Effector CD8-positive, alpha-beta T cell (primary cell): ENCODE results near the gene ARHGEF4.

Source experiments
- DNase-seq: peaks from one replicate; lab custom pipeline; 2025; lab: John Stamatoyannopoulos, UW

The ARHGEF4 gene

DNA sequence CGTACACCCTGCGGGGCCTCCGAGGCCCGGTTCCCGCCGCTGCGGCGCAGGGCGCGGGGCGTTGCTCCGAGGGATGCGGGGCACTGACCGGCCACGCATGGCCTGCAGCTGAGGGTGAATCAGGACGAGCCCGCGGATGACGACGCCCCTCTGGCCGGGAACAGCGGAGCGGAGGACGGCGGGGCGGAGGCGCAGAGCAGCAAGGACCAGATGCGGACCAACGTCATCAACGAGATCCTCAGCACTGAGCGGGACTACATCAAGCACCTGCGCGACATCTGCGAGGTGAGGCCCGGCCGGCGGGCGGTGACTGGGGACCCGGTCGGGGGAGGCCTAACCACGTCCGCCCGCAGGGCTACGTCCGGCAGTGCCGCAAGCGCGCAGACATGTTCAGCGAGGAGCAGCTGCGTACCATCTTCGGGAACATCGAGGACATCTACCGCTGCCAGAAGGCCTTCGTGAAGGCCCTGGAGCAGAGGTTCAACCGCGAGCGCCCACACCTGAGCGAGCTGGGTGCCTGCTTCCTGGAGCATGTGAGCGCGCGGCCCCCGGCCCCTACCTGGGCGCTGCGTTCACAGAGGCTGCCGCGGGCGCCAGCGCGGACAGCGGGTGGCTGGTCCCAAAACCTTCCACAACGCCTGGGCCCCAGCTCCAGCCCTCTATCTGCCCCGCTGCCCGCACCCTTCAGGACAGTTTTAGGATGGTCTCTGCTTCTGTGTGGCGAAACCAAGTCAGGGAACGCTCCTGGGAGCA lies 203.4 kb downstream of the ARHGEF4 start:
- DNase-seq, result no peak

DNA sequence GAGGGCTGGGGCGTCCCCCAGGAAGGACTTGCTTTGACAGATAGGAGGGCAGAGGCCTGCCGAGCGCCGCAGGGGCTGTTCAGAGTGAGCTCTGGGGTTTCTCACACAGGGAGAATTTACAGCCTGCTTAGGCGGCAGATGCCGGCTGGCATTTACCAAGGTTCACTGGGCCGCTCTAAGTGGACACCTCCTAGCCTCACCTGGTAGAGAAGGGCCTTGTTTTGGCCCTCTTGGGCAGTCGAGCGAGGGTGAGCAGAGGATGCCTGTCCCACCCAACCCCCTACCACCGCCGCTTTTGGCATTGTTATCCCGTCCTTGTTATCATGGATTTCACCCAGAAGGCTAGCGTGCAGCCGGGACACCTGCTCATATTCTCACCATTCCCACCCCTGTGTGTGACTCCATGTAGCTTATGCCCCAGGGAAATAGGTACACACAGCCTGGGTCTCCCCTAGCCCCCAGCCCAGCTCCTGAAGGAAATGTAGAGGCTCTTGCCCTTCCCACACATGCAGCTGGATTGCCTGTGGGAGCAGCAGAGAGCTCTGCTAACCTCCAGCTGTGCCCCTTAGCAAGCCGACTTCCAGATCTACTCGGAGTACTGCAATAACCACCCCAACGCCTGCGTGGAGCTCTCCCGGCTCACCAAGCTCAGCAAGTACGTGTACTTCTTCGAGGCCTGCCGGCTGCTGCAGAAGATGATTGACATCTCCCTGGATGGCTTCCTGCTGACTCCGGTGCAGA lies 204.1 kb downstream of the ARHGEF4 start:
- no peak for DNase-seq

DNA sequence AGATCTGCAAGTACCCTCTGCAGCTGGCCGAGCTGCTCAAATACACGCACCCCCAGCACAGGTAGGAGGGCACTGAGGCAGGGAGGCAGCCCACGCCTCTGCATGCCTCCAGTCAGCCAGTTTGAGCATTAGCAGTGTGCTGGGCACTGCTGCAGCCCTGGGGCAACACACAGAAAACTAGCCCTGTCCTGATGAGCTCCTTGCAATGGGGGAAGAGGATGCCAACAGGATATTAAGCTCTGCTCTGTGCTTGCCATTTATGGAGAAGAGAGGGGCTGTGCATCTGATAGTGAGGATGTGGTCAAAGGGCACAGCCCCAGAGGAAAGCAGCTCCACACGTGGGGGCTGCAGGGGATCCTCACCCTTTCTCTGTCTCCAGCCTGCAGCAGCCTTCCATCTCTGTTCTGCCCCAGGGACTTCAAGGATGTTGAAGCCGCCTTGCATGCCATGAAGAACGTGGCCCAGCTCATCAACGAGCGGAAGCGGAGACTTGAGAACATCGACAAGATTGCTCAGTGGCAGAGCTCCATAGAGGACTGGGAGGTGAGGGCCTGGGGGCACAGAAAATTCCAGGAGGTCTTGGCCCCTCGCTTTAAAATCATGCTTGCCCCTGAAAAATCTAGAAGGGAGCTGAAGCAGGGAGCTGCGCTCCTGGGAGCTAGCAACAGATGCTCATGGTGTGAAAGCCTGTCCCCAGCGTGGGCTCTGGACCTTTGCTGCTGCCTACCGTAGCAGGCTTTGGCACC lies 204.9 kb downstream of the ARHGEF4 start:
- no peak for DNase-seq

DNA sequence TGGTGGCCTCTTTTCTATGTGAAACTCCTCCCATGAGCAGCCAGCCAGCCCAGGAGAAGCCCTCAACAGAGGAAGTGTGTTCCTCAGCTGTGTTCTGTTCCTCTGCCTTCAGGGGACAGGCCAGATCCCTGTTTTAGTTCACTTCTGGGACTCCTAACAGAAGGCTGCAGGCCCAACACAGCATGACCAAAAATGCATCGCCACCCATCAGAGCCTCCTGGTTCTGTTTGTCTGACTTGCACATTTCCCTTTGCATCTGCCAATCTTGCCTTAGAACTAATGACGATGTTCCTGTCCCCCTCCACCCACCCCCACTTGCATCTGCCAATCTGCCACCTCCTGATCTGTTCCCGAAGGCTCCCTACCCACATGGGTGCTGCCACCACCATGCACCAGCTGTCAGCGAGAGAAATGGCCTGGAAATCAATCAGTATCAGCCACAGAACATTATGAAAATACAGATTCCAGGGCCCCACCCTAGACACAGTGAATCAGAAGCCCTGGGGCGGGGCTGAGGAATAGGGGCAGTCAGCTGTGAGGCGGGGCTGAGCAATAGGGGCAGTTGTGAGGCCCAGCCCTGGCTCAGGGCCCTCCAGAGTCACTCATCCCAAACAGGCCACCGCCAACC lies 205.5 kb downstream of the ARHGEF4 start:
- DNase-seq, result no peak

DNA sequence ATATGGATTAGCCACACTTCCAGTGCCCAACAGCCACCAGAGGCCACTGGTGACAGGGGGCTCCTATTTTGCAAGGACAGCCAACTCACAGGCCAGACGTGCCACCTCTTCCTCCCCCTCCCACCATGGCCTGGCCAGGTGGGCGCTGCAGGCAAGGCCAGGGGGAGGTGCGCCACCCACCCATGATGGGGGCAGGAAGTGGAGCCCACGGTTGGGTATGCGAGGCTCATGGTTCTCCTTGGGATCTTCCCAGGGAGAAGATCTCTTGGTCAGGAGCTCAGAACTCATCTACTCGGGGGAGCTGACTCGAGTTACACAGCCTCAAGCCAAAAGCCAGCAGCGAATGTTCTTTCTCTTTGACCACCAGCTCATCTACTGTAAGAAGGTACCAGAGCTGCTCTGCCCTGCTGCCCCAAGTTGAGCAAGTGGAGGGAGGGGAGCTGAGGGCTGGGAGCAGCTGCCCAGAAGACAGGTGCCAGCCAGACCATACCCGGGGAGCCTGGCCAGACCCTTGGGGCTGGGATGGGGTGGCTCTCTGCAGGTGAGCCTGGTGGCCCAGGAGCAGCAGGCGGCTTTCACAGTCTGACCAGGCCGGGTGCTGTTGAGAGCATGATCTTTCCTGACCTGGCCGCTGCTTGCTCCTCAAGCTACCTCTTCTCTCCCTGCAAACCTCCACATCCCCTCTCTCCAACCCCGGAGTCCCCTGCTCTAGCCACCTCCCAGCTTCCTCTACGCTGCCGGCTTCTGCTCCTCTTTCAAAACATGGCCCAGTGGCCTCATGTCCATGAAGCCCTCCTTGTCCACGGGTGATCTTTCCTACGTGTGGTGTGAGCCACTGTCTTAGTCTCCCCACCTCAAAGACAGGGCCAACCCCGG lies 206.7 kb downstream of the ARHGEF4 start:
- no peak for DNase-seq

DNA sequence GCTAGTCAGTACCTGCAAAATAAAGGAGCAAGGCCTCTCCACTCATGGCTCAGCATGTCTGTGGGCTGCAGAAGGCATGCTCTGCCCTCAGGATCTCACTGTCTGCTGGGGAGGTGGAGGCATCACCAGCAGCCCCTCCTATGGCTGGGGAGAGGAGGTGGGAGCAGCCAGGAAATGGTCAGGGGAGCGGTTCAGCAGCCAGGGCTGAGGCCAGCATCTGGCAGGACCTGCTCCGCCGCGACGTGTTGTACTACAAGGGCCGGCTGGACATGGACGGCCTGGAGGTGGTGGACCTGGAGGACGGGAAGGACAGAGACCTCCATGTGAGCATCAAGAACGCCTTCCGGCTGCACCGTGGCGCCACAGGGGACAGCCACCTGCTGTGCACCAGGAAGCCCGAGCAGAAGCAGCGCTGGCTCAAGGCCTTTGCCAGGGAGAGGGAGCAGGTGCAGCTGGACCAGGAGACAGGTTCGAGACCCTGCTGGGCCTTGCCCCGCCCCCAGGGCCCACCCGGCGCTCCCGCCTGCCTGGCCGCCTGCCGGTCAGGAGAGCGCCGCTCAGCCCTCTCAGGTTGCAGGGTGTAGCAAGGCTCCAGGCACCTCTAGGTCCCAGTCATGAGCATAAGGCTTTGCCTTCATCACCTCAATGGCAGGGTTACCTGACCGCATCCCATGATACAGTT lies 207.5 kb downstream of the ARHGEF4 start:
- no peak for DNase-seq

DNA sequence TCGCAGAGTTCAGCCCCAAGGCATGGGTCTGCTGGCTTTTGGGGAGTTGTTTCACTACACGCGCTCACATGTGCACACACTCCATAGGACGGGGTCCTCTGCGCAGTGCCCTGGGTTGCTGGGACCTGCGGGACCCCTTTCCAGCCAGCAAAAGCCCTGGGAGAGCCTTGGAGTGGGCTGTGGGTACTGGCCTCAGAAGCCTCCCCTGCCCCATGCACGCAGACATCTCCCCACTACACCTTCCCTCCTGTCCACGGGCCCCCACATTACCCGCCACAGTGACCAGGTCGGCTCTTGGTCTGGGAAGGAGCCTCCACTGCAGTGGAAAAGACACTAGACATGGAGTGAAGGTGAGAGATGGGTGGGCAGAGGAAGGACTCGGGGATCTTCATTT lies 208.0 kb downstream of the ARHGEF4 start:
- no peak for DNase-seq

DNA sequence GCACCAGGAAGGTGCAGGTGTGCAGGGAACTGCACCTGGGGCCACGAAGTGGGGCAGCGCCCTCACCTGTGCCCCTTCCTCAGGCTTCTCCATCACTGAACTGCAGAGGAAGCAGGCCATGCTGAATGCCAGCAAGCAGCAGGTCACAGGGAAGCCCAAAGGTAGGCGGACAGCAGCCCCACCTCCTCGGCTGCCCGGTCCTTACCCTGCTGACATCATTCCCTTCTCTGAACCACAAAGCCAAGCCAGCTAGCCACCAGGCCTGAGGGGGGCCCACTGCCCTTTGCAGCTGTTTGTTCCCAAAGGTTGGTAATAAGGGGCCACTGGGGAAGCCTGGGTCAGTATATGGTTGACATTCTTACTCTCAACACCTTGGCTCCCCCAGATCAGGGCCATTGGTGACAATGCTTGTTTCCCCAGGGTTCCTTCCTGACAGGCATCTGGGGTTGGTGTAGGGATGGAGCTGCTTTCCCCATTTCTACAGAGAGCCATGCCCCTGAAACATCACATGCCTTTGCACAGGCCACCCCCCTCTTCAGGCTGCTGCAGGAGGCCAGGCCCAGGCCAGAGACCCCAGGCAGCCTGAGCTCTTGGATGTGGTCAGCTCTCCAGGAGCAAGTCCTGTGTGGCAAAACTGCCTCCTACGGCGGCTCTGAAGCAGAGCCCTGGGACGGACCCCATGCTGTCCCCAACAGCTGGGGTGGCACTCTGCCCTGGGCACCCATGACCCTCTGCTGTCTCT lies 208.7 kb downstream of the ARHGEF4 start:
- no peak for DNase-seq

DNA sequence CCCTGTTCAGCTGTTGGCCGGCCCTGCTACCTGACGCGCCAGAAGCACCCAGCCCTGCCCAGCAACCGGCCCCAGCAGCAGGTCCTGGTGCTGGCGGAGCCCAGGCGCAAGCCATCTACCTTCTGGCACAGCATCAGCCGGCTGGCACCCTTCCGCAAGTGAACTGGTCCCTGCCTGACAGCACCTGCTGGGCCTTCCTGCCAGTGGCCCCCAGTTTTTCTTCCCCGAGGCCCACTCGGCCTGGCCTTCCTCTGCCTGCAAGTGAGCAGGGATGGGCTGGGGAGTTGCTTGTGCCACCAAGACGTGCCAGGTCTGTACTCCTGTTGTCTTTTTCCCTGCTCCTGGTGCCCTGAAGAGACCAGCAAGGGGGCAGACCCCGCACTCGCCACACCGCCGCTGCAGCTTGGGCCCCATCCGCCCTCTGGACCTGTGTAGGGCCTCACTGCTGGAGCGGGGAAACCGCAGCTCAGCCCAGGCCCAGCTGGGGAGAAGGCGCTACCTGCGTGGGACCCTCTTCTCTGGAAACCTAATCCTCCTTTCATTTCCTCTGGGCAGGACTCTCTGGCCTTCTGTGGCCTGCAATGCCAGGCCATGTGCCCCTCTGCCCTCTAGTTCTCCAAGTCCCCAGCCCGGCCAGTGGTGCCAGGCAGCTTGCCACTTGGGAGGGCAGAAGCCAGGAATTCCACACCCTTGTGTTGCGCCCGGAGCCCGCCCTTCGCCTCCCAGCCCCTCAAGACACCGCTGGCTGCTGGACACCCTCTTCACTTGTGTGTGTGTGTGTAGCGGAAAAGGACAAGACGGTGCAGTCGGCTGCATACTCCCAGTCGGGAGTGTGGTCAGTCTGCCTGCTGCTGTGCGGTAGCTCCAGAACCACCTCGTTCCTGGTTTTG lies 209.6 kb downstream of the ARHGEF4 start:
- no peak for DNase-seq

DNA sequence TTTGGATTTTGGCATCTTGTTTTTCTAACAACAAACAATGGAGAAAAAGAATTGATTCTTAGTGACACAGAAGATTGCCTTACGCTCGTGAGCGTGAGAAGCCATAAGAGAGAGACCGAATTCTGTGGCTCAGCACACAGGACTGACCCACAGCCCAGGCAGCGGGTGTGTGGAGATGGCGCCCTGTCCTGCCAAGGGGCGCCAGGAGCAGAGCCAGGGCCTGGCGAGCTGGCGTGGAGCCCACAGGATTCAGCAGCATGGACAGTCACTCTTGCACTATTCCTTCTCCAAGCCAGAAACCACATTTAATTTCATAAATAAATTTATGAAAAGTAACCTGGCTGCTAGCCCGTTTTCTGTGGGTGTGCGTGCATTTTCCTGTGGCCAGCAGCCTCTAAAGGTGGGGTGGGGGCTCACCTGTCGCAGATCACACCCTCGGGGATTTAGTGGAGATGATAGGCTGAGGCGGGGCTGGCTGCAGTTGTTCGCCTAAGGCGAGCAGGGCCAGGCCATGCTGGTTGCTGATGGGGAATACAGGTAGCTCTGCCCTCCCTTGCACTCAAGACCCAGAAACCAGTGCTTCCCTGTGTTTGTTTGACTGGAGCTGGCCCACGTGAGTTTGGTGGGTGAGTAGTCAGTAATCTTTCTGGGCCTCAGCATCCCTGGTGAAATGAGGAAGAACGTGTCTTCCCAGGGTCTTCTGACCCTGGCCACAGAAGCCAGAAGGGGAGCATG lies 210.4 kb downstream of the ARHGEF4 start:
- no peak for DNase-seq

DNA sequence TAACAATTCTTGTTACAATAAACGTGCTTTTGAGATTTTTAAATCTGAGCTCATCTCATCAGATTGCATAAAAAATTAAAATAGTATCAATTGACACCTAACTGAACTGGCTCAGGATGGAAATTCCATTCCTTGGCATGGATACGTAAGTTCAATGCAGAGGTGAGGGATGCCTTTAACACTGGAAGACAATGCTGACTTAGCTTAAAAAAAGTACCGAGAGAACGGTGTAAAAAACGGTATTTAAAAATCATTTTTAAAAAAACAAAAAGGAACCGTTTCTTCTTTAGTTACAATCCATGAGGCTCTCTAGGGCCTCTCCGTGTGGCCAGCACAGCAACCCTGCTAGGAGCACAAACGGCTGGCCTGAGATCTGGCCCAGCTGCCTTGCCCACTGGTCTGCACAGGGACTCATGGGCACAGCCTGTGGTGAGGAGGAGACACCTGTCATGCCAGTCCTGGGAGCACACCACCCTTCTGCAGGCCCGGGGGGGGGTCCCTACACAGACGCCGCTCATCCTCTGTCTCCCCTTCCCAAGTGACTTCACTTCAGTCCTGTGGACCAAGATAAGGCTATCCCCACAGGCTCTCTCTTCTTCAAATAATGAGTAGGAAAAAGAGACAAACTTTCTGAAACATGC lies 211.3 kb downstream of the ARHGEF4 start:
- no peak for DNase-seq

DNA sequence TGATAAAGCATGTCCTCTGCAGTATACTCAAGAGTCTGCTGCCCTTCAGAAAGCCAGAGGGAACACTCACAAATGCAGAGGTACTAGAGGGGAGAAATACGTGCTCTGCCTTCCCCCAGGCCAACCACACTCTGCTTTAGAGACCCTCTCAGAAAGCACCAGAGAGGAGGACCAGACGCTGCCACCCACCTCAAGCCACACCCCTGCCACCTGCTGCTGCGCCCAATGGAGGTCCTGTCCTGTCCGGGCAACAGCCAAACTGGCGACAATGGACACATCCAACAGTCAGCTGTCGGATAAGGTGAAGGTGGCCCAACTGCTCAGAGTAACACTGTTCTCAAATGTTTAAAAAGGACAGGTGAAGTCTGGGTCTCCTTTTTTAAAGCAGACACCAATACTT lies 211.9 kb downstream of the ARHGEF4 start:
- no peak for DNase-seq

DNA sequence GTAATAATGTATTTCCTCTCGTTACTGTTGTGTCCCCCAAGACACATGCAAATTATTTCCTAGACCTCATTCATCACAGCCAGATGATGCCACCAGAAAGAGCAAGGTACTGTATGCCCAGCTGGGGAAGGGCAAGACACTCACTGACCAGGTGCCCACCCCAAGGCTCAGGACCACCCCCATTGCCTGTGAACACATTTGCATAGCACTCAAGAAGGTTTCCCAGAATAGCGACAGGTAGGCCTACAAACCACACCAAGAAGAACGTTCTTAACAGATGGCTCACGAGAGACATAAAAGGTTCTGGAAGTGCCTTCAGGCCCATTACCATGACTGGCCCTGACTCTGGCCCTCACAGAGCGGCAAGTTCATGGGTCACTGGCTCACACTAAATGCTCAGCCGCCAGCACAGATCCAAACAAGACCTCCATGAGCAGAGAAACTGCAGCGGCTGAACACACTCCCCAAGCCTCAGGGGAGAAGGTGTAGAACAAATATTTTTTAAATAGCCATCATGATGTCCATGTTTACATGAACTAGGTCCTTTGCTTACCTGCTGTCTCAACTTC lies 212.5 kb downstream of the ARHGEF4 start:
- DNase-seq, result no peak

DNA sequence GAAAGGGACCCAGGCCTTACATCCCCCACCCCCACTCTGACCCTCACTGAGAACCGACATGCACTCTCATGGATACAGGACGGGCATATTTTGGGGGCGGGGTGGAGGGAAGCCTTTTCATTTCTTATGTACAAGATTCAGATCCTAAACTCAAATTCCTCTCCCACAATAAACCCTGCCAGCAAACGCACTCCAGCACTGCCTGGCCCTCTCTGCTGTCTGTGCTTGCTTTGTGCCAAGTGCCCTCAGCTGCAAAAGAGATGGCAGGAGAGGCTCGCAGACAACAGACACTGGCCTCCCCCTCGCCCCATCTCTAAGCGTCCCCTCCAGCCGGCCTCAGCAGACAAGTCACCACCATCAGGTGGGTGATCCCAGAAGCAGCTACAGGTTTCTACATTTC lies 214.2 kb downstream of the ARHGEF4 start:
- DNase-seq, result no peak

DNA sequence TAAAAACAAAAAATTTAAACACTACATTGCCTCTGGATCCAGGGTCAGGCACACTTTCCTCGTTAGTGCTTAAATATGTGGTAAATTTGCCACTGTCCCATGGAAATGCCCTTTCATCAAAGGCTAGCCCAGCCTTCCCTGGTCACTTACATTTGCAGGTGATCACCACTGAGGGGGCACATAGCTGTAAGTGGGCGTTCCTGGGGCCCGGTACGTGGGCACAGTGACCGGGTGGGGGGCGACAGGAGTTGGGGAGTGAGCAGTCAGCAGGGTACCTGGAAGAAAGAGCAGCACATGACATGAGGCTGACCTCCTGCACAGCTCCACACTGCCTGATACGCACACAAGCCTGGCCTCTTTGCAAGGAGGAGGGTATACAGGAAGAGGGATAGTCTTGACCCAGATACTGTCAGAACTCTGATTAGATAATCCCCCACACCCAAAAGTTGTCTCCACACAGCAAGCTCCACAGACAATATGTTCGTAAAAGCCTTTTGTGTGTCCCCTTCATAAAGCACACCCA lies 216.1 kb downstream of the ARHGEF4 start:
- DNase-seq, result no peak

DNA sequence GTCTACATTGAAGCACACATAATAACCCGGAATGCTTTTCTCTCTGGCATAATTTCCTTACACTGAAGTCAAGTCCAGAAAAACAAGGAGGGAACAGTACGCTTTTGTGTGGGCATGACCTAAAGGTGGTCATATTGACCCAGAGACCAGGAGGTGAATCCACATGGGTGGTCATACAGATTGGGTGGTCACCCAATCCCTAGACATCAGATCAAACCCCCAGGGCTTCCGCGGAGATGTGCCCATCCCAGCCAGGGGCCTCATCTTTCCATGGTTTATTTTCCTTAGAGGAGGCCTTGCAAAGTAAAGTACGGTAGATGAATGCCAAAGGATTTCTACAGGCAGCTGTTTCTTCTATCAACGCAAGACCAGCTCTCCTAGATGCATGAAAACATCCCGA lies 217.8 kb downstream of the ARHGEF4 start:
- DNase-seq, result no peak
